WERI-Rb-1 (cell line): ENCODE results near the gene KAZN.

ENCODE experiments used
- DNase-seq: peaks from one replicate; pipeline ENCODE4 v3.0.0-alpha.2; 2020
- H3K27ac ChIP-seq: fragments of 250-450 bp; sonication (Bioruptor Pico); 2 replicates; pipeline ENCODE4 v1.5.1; 2020; ENCODE audit warnings: mild to moderate bottlenecking, moderate library complexity
- H3K27me3 ChIP-seq: fragments of 250-450 bp; sonication (Bioruptor Pico); 2 replicates; pipeline ENCODE4 v1.5.1; 2021; ENCODE audit warnings: mild to moderate bottlenecking, low read depth, moderate library complexity; ENCODE audit not compliant: insufficient read depth, severe bottlenecking
- H3K36me3 ChIP-seq: fragments of 250-450 bp; sonication (Bioruptor Pico); 2 replicates; pipeline ENCODE4 v1.5.1; 2020; ENCODE audit warnings: mild to moderate bottlenecking, moderate library complexity
- H3K4me3 ChIP-seq: 2 replicates; pipeline ENCODE4 v1.5.1; 2011; ENCODE audit warnings: low read depth, mild to moderate bottlenecking, control low read depth, low read length
- H3K9me3 ChIP-seq: fragments of 250-450 bp; sonication (Bioruptor Pico); 2 replicates; pipeline ENCODE4 v1.5.1; 2021; ENCODE audit warnings: mild to moderate bottlenecking, moderate library complexity; ENCODE audit not compliant: severe bottlenecking
- CTCF ChIP-seq: IDR thresholded peaks from 2 replicates; pipeline ENCODE4 v1.5.1; 2011; ENCODE audit warnings: low read depth, mild to moderate bottlenecking, control low read depth, inconsistent platforms, low read length

KAZN gene

GRCh38 chr1:14653461-14653960 lies 55.0 kb downstream of the KAZN start:
- no peak for TF ChIP-seq CTCF
- no peak overlapping the region for H3K4me3 ChIP-seq
- H3K9me3 ChIP-seq = no peaks in the 10 kb centered on the region
- no peaks in the 10 kb centered on the region for H3K36me3 ChIP-seq
- no peak overlapping the region for H3K27ac ChIP-seq
- DNase-seq = no peak
- no peaks in the 10 kb centered on the region for H3K27me3 ChIP-seq

- no peak for TF ChIP-seq CTCF
- no peak for DNase-seq
- Histone ChIP-seq H3K36me3 (no peaks in the 10 kb centered on the region), H3K27ac (no peak overlapping the region; the same call in 1 of the 2 replicates), H3K9me3 (no peaks in the 10 kb centered on the region), H3K4me3 (no peak overlapping the region), H3K27me3 (no peaks in the 10 kb centered on the region)
Observed at GRCh38 chr1:14654554-14654953, 56.1 kb downstream of the KAZN start.

DNA sequence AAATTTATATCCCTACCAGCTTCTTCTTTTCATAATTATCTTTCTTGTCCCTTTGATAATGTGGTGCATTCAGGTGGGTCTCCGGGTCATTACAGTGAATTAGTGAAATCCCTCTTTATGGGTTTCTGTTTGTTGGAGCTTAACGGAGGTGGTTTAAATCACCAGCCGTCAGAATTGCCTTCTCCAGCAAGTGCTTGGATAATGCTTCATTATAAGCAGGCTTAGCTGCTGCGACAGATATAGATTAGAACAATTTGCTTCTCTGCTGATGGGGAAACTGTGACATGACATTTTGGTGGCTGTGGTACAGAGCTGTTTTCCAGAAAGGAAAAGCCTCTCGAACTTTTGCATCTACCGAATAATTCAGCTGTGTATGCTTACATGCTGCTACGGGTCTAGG lies 56.9 kb downstream of the KAZN start:
- Histone ChIP-seq H3K27ac (peak overlapping the region; percentile 10), H3K9me3 (no peaks in the 10 kb centered on the region), H3K36me3 (no peaks in the 10 kb centered on the region), H3K4me3 (no peak overlapping the region), H3K27me3 (no peaks in the 10 kb centered on the region)
- no peak for TF ChIP-seq CTCF
- peak; percentile 66 for DNase-seq

DNA sequence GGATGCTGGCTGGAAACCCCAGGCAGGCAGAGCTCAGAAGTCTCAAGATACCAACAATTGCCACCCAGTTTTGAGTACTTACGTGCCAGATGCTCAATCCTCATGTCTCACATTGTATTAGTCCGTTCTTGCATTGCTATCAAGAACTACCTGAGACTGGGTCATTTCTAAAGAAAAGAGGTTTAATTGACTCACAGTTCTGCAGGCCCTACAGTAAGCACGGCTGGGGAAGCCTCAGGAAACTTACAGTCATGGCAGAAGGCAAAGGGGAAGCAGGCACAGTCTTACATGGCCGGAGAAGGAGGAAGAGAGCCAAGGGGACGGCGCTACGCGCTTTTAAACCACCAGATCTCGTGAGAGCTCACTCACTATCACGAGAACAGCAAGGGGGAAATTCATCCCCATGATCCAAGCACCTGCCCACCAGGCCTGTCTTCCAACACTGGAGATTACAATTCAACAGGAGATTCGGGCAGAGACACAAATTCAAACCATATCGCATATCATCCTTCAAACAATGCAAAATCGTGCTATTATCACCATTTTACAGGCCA lies 58.0 kb downstream of the KAZN start:
- H3K4me3 ChIP-seq = no peak overlapping the region

DNA sequence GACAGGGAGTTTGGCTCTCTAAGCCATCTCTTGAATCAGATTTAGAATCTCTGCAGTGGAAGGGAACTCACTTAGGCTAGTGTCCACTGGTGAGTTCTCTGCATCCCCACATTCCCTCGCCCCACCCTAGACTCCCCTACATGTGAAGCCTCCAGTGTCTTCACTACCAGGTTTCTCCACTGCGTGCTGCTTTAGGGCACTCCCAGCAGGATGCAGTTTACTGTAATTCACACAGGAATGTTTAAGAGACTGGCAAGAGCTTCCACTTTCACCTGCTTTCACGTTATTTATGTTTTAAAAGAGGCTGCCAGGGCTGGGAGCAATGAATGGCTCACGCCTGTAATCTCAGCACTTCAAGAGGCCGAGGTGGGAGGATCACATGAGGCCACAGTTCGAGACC lies 60.2 kb downstream of the KAZN start:
- Histone ChIP-seq H3K27me3 (peaks cover 7% of the 10 kb centered on the region), H3K4me3 (no peak overlapping the region), H3K9me3 (no peaks in the 10 kb centered on the region), H3K36me3 (no peaks in the 10 kb centered on the region), H3K27ac (no peak overlapping the region)
- DNase-seq = no peak
- no peak for TF ChIP-seq CTCF

More for the DNA sequence above, 58.0 kb downstream of the KAZN start:
- Histone ChIP-seq H3K36me3 (no peaks in the 10 kb centered on the region), H3K27me3 (peaks cover 7% of the 10 kb centered on the region), H3K9me3 (no peaks in the 10 kb centered on the region), H3K27ac (no peak overlapping the region)
- TF ChIP-seq CTCF = no peak
- DNase-seq = no peak

DNA sequence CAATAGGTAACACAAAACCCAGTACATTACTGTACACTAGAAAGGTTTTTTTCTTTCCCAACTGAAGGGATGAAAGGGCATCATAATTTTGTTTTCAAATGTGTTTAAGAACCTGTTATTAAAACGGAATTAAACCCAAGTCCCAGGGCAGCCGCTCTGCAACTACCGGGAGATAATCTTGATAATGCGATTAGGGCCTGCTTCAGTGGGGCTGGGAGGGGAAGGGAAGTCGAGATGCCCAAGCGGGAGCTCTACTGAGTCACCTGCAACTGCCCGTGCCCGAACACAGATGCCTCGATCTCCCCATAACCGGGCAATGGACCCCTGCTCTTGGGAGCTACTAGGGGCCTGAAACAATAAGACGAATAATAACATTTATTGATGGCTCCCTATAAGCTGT lies 61.4 kb downstream of the KAZN start:
- TF ChIP-seq CTCF = no peak
- peak overlapping the region; percentile 8; the same call in 1 of the 2 replicates for H3K4me3 ChIP-seq
- no peak overlapping the region for H3K27ac ChIP-seq
- peak; percentile 82 for DNase-seq
- no peaks in the 10 kb centered on the region for H3K36me3 ChIP-seq
- H3K27me3 ChIP-seq = peaks cover 7% of the 10 kb centered on the region
- H3K9me3 ChIP-seq = no peaks in the 10 kb centered on the region
